Right ventricle myocardium inferior (tissue), 1 donor: ENCODE results near the gene NAV3. TPM values are rescaled to one million over a fixed set of nuclear protein-coding genes. Genes with fewer than 3 reads are reported as not detected.

Experiments
- ATAC-seq: fragments of 200-7000 bp; cut with Tn5 transposase; one replicate; pipeline ENCODE4 v1.9.1; 2020; ENCODE audit warnings: mild to moderate bottlenecking, moderate library complexity
- DNase-seq: peaks from one replicate; pipeline ENCODE4 v3.0.0; 2021; ENCODE audit errors: missing footprints
- intact Hi-C: fragments of 100-400 bp; cut with DNase I; formaldehyde crosslinking; loops from one replicate; pipeline ENCODE4 v1.11.0; 2022
- total RNA-seq: library from RNA; stranded (reverse); fragmentation: NEBNext Ultra II Directional; extraction: Animal tissue kit (Norgen Biotek cat#: 25700); gene quantifications from one replicate; pipeline ENCODE4 v1.2.1, GENCODE V29; 2021
- donor health status: DM: no; HTN: yes; CAD: no; lungs with severe emphysema.

Gene NAV3
- total RNA-seq, 1 donor from 2014 or later: 2.6 TPM

GRCh38 chr12:78007173-78007572 lies 176.5 kb downstream of the NAV3 start:
- DNase-seq: no peak
- intact Hi-C loops: loop anchor here (10.0 kb wide), 1 partner anchor 1168 kb away; no protein-coding TSS in a partner anchor

GRCh38 chr12:78009031-78009430 lies 178.3 kb downstream of the NAV3 start:
- ATAC-seq: no peak

More at GRCh38 chr12:78007173-78007572, 176.5 kb downstream of the NAV3 start:
- no peak for ATAC-seq

GRCh38 chr12:78018171-78018910 lies 187.6 kb downstream of the NAV3 start:
- no peak for ATAC-seq
- intact Hi-C loops: no loop called here
- no peak for DNase-seq

More at GRCh38 chr12:78009031-78009430, 178.3 kb downstream of the NAV3 start:
- DNase-seq: no peak
- intact Hi-C loops: loop anchor here (10.0 kb wide), 1 partner anchor 1166 kb away; no protein-coding TSS in a partner anchor

GRCh38 chr12:78018939-78019338 lies 188.2 kb downstream of the NAV3 start:
- intact Hi-C loops: no loop called here
- DNase-seq (no peak), ATAC-seq (no peak)

- intact Hi-C loops: no loop called here
- ATAC-seq: no peak
- DNase-seq: no peak
These were observed 197.7 kb downstream of the NAV3 start for GRCh38 chr12:78028426-78028825.

GRCh38 chr12:78034025-78034424 lies 203.3 kb downstream of the NAV3 start:
- DNase-seq (no peak), ATAC-seq (peak; percentile 83)
- intact Hi-C loops: no loop called here

- ATAC-seq (peak; percentile 29), DNase-seq (peak; percentile 31)
- intact Hi-C loops: no loop called here
These were observed 205.4 kb downstream of the NAV3 start for GRCh38 chr12:78035901-78036606.

GRCh38 chr12:78036874-78037273 lies 206.2 kb downstream of the NAV3 start:
- DNase-seq (peak; percentile 32), ATAC-seq (no peak)
- intact Hi-C loops: no loop called here

GRCh38 chr12:78037707-78038106 lies 207.0 kb downstream of the NAV3 start:
- intact Hi-C loops: no loop called here
- ATAC-seq (no peak), DNase-seq (no peak)

- DNase-seq (no peak), ATAC-seq (no peak)
- intact Hi-C loops: no loop called here
These were observed 207.8 kb downstream of the NAV3 start for GRCh38 chr12:78038541-78038940.

GRCh38 chr12:78038986-78039385 lies 208.3 kb downstream of the NAV3 start:
- intact Hi-C loops: no loop called here
- no peak for ATAC-seq
- DNase-seq: no peak

- intact Hi-C loops: no loop called here
- DNase-seq (no peak), ATAC-seq (no peak)
These were observed 209.4 kb downstream of the NAV3 start for GRCh38 chr12:78040111-78040510.

- DNase-seq: no peak
- no peak for ATAC-seq
- intact Hi-C loops: no loop called here
These were observed 220.1 kb downstream of the NAV3 start for GRCh38 chr12:78050790-78051189.

- ATAC-seq: no peak
- no peak for DNase-seq
- intact Hi-C loops: no loop called here
These were observed 224.9 kb downstream of the NAV3 start for GRCh38 chr12:78055545-78055944.

GRCh38 chr12:78057075-78057474 lies 226.4 kb downstream of the NAV3 start:
- ATAC-seq: no peak
- DNase-seq: no peak
- intact Hi-C loops: no loop called here

GRCh38 chr12:78060186-78060585 lies 229.5 kb downstream of the NAV3 start:
- DNase-seq: no peak
- intact Hi-C loops: no loop called here
- ATAC-seq: no peak

GRCh38 chr12:78062786-78063185 lies 232.1 kb downstream of the NAV3 start:
- DNase-seq: peak; percentile 50
- intact Hi-C loops: no loop called here
- no peak for ATAC-seq

GRCh38 chr12:78081590-78082314 lies 251.1 kb downstream of the NAV3 start:
- intact Hi-C loops: no loop called here
- DNase-seq (no peak), ATAC-seq (no peak)

GRCh38 chr12:78085542-78086182 lies 255.0 kb downstream of the NAV3 start:
- intact Hi-C loops: no loop called here
- DNase-seq (no peak), ATAC-seq (no peak)
